Effector memory CD4-positive, alpha-beta T cell (primary cell): ENCODE results near the gene GRIK3.

ENCODE experiments used
- DNase-seq, 3 donors: peaks; one replicate each; pipeline ENCODE4 v3.0.0-alpha.2; 2020
- H3K27ac ChIP-seq: 2 replicates; pipeline ENCODE4 v1.7.0; 2013; ENCODE audit warnings: mild to moderate bottlenecking, low read length, moderate library complexity; ENCODE audit not compliant: insufficient read depth, poor library complexity, severe bottlenecking
- H3K27me3 ChIP-seq: replicated peaks from 2 replicates; pipeline ENCODE4 v1.7.0; 2013; ENCODE audit warnings: mild to moderate bottlenecking, low read length; ENCODE audit not compliant: insufficient read depth, control insufficient read depth, poor library complexity, severe bottlenecking
- H3K36me3 ChIP-seq: 2 replicates; pipeline ENCODE4 v1.7.0; 2013; ENCODE audit warnings: mild to moderate bottlenecking, low read length, moderate library complexity; ENCODE audit not compliant: control insufficient read depth, insufficient read depth
- H3K4me1 ChIP-seq: 2 replicates; pipeline ENCODE4 v1.7.0; 2013; ENCODE audit warnings: low read length, mild to moderate bottlenecking; ENCODE audit not compliant: control insufficient read depth, insufficient read depth, poor library complexity, severe bottlenecking
- H3K4me3 ChIP-seq: 2 replicates; pipeline ENCODE4 v1.7.0; 2013; ENCODE audit warnings: low read length, low read depth, mild to moderate bottlenecking; ENCODE audit not compliant: insufficient read depth, poor library complexity, severe bottlenecking
- H3K9me3 ChIP-seq: 2 replicates; pipeline ENCODE4 v1.7.0; 2013; ENCODE audit warnings: mild to moderate bottlenecking, low read length, moderate library complexity; ENCODE audit not compliant: control insufficient read depth

Gene GRIK3

GRCh38 chr1:37020653-37021277 is 13.6 kb downstream of the GRIK3 start:
- H3K27ac ChIP-seq, result no peak overlapping the region
- no peak overlapping the region for H3K4me3 ChIP-seq
- no peaks in the 10 kb centered on the region for H3K36me3 ChIP-seq
- H3K4me1 ChIP-seq, result no peaks in the 10 kb centered on the region
- no peak for DNase-seq
- no peaks in the 10 kb centered on the region for H3K27me3 ChIP-seq
- no peaks in the 10 kb centered on the region for H3K9me3 ChIP-seq

- Histone ChIP-seq H3K27ac (no peak overlapping the region), H3K27me3 (no peaks in the 10 kb centered on the region), H3K36me3 (no peaks in the 10 kb centered on the region), H3K4me3 (no peak overlapping the region), H3K9me3 (no peaks in the 10 kb centered on the region), H3K4me1 (no peaks in the 10 kb centered on the region)
- DNase-seq, result no peak
These were observed 15.8 kb downstream of the GRIK3 start for GRCh38 chr1:37018510-37018909.

GRCh38 chr1:37017720-37018119 is 16.6 kb downstream of the GRIK3 start:
- Histone ChIP-seq H3K4me1 (no peaks in the 10 kb centered on the region), H3K9me3 (no peaks in the 10 kb centered on the region), H3K27me3 (no peaks in the 10 kb centered on the region), H3K27ac (no peak overlapping the region), H3K36me3 (no peaks in the 10 kb centered on the region), H3K4me3 (no peak overlapping the region)
- DNase-seq, result no peak

GRCh38 chr1:37016121-37016520 is 18.2 kb downstream of the GRIK3 start:
- H3K4me1 ChIP-seq, result no peaks in the 10 kb centered on the region
- no peak overlapping the region for H3K4me3 ChIP-seq
- no peak overlapping the region for H3K27ac ChIP-seq
- H3K9me3 ChIP-seq, result no peaks in the 10 kb centered on the region
- DNase-seq, result no peak
- H3K27me3 ChIP-seq, result no peaks in the 10 kb centered on the region
- H3K36me3 ChIP-seq, result no peaks in the 10 kb centered on the region

- no peaks in the 10 kb centered on the region for H3K4me1 ChIP-seq
- H3K27me3 ChIP-seq, result no peaks in the 10 kb centered on the region
- H3K36me3 ChIP-seq, result no peaks in the 10 kb centered on the region
- H3K9me3 ChIP-seq, result no peaks in the 10 kb centered on the region
- no peak for DNase-seq
- H3K4me3 ChIP-seq, result no peak overlapping the region
- H3K27ac ChIP-seq, result no peak overlapping the region
These were observed 18.6 kb downstream of the GRIK3 start for GRCh38 chr1:37015713-37016112.

GRCh38 chr1:37012226-37012625 is 22.1 kb downstream of the GRIK3 start:
- no peaks in the 10 kb centered on the region for H3K9me3 ChIP-seq
- no peaks in the 10 kb centered on the region for H3K4me1 ChIP-seq
- no peak for DNase-seq
- H3K36me3 ChIP-seq, result no peaks in the 10 kb centered on the region
- no peak overlapping the region for H3K27ac ChIP-seq
- no peak overlapping the region for H3K4me3 ChIP-seq
- no peaks in the 10 kb centered on the region for H3K27me3 ChIP-seq

GRCh38 chr1:37010011-37010410 is 24.3 kb downstream of the GRIK3 start:
- Histone ChIP-seq H3K27ac (no peak overlapping the region), H3K4me1 (no peaks in the 10 kb centered on the region), H3K4me3 (no peak overlapping the region), H3K27me3 (no peaks in the 10 kb centered on the region), H3K9me3 (no peaks in the 10 kb centered on the region), H3K36me3 (no peaks in the 10 kb centered on the region)
- no peak for DNase-seq

GRCh38 chr1:37009521-37009920 is 24.8 kb downstream of the GRIK3 start:
- Histone ChIP-seq H3K9me3 (no peaks in the 10 kb centered on the region), H3K4me3 (no peak overlapping the region), H3K36me3 (no peaks in the 10 kb centered on the region), H3K27ac (no peak overlapping the region), H3K4me1 (no peaks in the 10 kb centered on the region), H3K27me3 (no peaks in the 10 kb centered on the region)
- no peak for DNase-seq

GRCh38 chr1:37006132-37006868 is 28.0 kb downstream of the GRIK3 start:
- Histone ChIP-seq H3K4me1 (no peaks in the 10 kb centered on the region), H3K36me3 (no peaks in the 10 kb centered on the region), H3K27ac (no peak overlapping the region), H3K9me3 (no peaks in the 10 kb centered on the region), H3K4me3 (no peak overlapping the region), H3K27me3 (no peaks in the 10 kb centered on the region)
- no peak for DNase-seq

GRCh38 chr1:37002898-37003297 is 31.4 kb downstream of the GRIK3 start:
- Histone ChIP-seq H3K4me1 (no peaks in the 10 kb centered on the region), H3K9me3 (no peaks in the 10 kb centered on the region), H3K4me3 (no peak overlapping the region), H3K27me3 (no peaks in the 10 kb centered on the region), H3K36me3 (no peaks in the 10 kb centered on the region), H3K27ac (no peak overlapping the region)
- DNase-seq, result no peak
